WTC11 (cell line): ENCODE measurements around the gene HES5. TPM values are rescaled to one million over a fixed set of nuclear protein-coding genes. Genes with fewer than 3 reads are reported as not detected.

Source experiments
- ATAC-seq: fragments of 200-7000 bp; cut with Tn5 transposase; 2 replicates; pipeline ENCODE4 v1.10.0; 2021; ENCODE audit warnings: mild to moderate bottlenecking, moderate library complexity
- CTCF ChIA-PET: fragments of 300-600 bp; sonication (Branson Sonifier 250); formaldehyde crosslinking; loops from one replicate; lab custom pipeline; 2021; ENCODE audit warnings: antibody characterized with exemption; lab: Charles Lee
- POLR2A ChIA-PET: fragments of 350-600 bp; sonication (Branson Sonifier 250); formaldehyde crosslinking; loops from one replicate; lab custom pipeline; 2021; ENCODE audit warnings: antibody characterized with exemption; lab: Charles Lee
- DNase-seq: peaks from one replicate; pipeline ENCODE4 v3.0.0; 2021; ENCODE audit warnings: low spot score
- H3K27ac Mint-ChIP-seq: 2 replicates; pipeline ENCODE4 v1.8.0; 2021; ENCODE audit warnings: mixed read lengths
- H3K27me3 Mint-ChIP-seq: 2 replicates; pipeline ENCODE4 v1.8.0; 2021; ENCODE audit warnings: low read depth, mild to moderate bottlenecking, moderate library complexity, mixed read lengths
- H3K36me3 Mint-ChIP-seq: 2 replicates; pipeline ENCODE4 v1.8.0; 2021; ENCODE audit warnings: mixed read lengths
- H3K4me1 Mint-ChIP-seq: 2 replicates; pipeline ENCODE4 v1.8.0; 2022; ENCODE audit warnings: mixed read lengths
- H3K4me3 Mint-ChIP-seq: 2 replicates; pipeline ENCODE4 v1.8.0; 2021; ENCODE audit warnings: mild to moderate bottlenecking, moderate library complexity, mixed read lengths
- H3K9me3 Mint-ChIP-seq: 2 replicates; pipeline ENCODE4 v1.8.0; 2021; ENCODE audit warnings: mixed read lengths
- NFE2L1 ChIP-seq: sonication (generic); formaldehyde crosslinking; IDR thresholded peaks from 2 replicates; pipeline ENCODE4 v1.8.1; 2023; ENCODE audit warnings: missing genetic modification reagents
- total RNA-seq: library from RNA; stranded (reverse); gene quantifications from 3 replicates; pipeline ENCODE4 v1.2.3, GENCODE V29; 2021
- TF ChIP-seq, protein P1 (sequence below): sonication (generic); formaldehyde crosslinking; IDR thresholded peaks from 2 replicates; pipeline ENCODE4 v1.8.0; 2022; ENCODE audit warnings: mild to moderate bottlenecking, missing genetic modification reagents
- TF ChIP-seq, protein P2 (sequence below): sonication (generic); formaldehyde crosslinking; IDR thresholded peaks from 2 replicates; pipeline ENCODE4 v1.8.1; 2022; ENCODE audit warnings: mild to moderate bottlenecking, missing genetic modification reagents, moderate library complexity, borderline replicate concordance

HES5 gene
- total RNA-seq, 1 experiment from 2014 or later = not detected

DNA sequence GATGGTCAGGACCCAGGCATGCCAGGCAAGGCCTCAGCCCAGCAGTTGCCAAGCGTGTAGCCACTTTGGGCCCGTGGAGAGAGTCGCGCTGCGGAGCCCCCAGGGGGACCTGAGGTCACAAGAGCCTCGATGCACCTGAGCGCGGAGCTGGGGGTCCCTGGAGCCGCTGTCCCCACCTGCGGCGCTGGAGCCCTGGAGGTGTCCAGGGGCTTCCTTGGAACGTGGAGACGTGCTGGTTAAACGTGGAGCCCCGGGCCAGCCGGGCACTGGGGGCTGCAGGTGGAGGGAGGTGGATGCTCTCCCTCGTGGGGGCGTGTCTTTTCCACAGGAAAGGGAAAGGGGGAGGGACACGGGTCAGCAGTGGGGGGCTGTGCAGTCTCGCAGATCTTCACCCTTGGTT is 50.9 kb downstream of the HES5 start:
- no peak overlapping the region for H3K27ac Mint-ChIP-seq
- H3K36me3 Mint-ChIP-seq = no peaks in the 10 kb centered on the region
- no peak overlapping the region for H3K4me3 Mint-ChIP-seq
- ATAC-seq (no peak), DNase-seq (no peak)
- ChIA-PET POLR2A (no interaction called here), CTCF (interaction anchor here (1.0 kb wide), 1 partner anchor 47 kb away, joined by 3 read pairs; the partner anchor contains the start of gene PANK4)
- TF ChIP-seq, protein P1, sequence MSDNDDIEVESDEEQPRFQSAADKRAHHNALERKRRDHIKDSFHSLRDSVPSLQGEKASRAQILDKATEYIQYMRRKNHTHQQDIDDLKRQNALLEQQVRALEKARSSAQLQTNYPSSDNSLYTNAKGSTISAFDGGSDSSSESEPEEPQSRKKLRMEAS (CRISPR knock-in tag) = no peak
- TF ChIP-seq, protein P2, sequence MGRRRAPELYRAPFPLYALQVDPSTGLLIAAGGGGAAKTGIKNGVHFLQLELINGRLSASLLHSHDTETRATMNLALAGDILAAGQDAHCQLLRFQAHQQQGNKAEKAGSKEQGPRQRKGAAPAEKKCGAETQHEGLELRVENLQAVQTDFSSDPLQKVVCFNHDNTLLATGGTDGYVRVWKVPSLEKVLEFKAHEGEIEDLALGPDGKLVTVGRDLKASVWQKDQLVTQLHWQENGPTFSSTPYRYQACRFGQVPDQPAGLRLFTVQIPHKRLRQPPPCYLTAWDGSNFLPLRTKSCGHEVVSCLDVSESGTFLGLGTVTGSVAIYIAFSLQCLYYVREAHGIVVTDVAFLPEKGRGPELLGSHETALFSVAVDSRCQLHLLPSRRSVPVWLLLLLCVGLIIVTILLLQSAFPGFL (CRISPR knock-in tag) = no peak
- TF ChIP-seq NFE2L1 = no peak
- no peaks in the 10 kb centered on the region for H3K27me3 Mint-ChIP-seq
- H3K4me1 Mint-ChIP-seq = no peaks in the 10 kb centered on the region
- no peaks in the 10 kb centered on the region for H3K9me3 Mint-ChIP-seq

Other genes starting within 250 kb of the HES5 start
- gene MORN1, start 138.7 kb downstream of the HES5 start, total RNA-seq = 14.5 to 19.7 TPM (median 18.5 TPM) in 3 replicates
- gene RER1, start 138.4 kb downstream of the HES5 start, total RNA-seq = 72.1 to 80.4 TPM (median 79.8 TPM) in 3 replicates
- 28.6 to 31.7 TPM (median 29.3 TPM) in 3 replicates for gene PEX10, start 117.7 kb downstream of the HES5 start, total RNA-seq
- 0.05 to 0.18 TPM (median 0.17 TPM) in 3 replicates for gene PLCH2, start 54.0 kb downstream of the HES5 start, total RNA-seq
- 35.2 to 52.5 TPM (median 36.7 TPM) in 3 replicates for gene PANK4, start 3.7 kb downstream of the HES5 start, total RNA-seq
- gene TNFRSF14, start 26.1 kb upstream of the HES5 start, total RNA-seq = 0.73 to 1.1 TPM (median 0.87 TPM) in 3 replicates
- gene PRXL2B, start 56.5 kb upstream of the HES5 start, total RNA-seq = 47.8 to 51.1 TPM (median 50.3 TPM) in 3 replicates
- gene MMEL1, start 102.8 kb upstream of the HES5 start, total RNA-seq = 0.55 to 0.64 TPM in 2 of 3 replicates, not detected in the other